Brain microvascular endothelial cell (primary cell): ENCODE results near the gene IL17RE.

Experiments
- DNase-seq: peaks from one replicate; pipeline ENCODE4 v3.0.0-alpha.2; 2020
- H3K27ac ChIP-seq: fragments of 250-450 bp; sonication (Bioruptor Pico); 2 replicates; pipeline ENCODE4 v1.5.1; 2020; ENCODE audit warnings: mild to moderate bottlenecking, moderate library complexity
- H3K27me3 ChIP-seq: fragments of 250-450 bp; sonication (Bioruptor Pico); replicated peaks from 2 replicates; pipeline ENCODE4 v1.5.1; 2020; ENCODE audit warnings: mild to moderate bottlenecking
- H3K36me3 ChIP-seq: fragments of 250-450 bp; sonication (Bioruptor Pico); replicated peaks from 2 replicates; pipeline ENCODE4 v1.5.1; 2020; ENCODE audit warnings: mild to moderate bottlenecking
- H3K4me3 ChIP-seq: 2 replicates; pipeline ENCODE4 v1.5.1; 2011; ENCODE audit warnings: low read depth, mild to moderate bottlenecking, control low read depth, low read length, moderate library complexity
- in situ Hi-C: cut with HindIII; loops from 2 replicates; pipeline ENCODE4 v1.10.0; 2017; ENCODE audit warnings: low sequenced_read_pairs, low pct_ligation_motif_present
- TF ChIP-seq, protein P1 (sequence below): IDR thresholded peaks from 2 replicates; pipeline ENCODE4 v1.5.1; 2011; ENCODE audit warnings: low read depth, mild to moderate bottlenecking, moderate library complexity, low read length, control low read depth, inconsistent platforms; ENCODE audit errors: missing control alignments

Gene IL17RE

DNA sequence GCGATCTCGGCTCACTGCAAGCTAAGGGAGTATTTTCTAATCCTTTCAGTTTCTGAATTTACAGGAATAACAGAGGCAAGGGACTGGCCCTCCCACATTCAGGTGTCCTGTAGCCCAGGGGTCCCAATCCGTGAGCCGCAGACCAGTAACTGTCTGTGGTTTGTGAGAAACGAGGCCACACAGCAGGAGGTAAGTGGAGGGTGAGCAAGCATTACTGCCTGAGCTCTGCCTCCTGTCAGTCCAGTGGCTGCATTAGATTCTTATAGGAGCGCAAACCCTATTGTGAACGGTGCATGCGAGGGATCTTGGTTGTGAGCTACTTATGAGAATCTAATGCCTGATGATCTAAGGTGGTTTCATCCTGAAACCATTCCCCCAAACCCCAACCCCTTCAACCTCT, 9.2 kb downstream of the IL17RE start:
- H3K27ac ChIP-seq = no peak overlapping the region
- peak; percentile 18 for DNase-seq
- no peak overlapping the region for H3K4me3 ChIP-seq
- in situ Hi-C loops = no loop called here
- H3K36me3 ChIP-seq = no peaks in the 10 kb centered on the region
- TF ChIP-seq, protein P1, sequence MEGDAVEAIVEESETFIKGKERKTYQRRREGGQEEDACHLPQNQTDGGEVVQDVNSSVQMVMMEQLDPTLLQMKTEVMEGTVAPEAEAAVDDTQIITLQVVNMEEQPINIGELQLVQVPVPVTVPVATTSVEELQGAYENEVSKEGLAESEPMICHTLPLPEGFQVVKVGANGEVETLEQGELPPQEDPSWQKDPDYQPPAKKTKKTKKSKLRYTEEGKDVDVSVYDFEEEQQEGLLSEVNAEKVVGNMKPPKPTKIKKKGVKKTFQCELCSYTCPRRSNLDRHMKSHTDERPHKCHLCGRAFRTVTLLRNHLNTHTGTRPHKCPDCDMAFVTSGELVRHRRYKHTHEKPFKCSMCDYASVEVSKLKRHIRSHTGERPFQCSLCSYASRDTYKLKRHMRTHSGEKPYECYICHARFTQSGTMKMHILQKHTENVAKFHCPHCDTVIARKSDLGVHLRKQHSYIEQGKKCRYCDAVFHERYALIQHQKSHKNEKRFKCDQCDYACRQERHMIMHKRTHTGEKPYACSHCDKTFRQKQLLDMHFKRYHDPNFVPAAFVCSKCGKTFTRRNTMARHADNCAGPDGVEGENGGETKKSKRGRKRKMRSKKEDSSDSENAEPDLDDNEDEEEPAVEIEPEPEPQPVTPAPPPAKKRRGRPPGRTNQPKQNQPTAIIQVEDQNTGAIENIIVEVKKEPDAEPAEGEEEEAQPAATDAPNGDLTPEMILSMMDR = no peak
- no peaks in the 10 kb centered on the region for H3K27me3 ChIP-seq

DNA sequence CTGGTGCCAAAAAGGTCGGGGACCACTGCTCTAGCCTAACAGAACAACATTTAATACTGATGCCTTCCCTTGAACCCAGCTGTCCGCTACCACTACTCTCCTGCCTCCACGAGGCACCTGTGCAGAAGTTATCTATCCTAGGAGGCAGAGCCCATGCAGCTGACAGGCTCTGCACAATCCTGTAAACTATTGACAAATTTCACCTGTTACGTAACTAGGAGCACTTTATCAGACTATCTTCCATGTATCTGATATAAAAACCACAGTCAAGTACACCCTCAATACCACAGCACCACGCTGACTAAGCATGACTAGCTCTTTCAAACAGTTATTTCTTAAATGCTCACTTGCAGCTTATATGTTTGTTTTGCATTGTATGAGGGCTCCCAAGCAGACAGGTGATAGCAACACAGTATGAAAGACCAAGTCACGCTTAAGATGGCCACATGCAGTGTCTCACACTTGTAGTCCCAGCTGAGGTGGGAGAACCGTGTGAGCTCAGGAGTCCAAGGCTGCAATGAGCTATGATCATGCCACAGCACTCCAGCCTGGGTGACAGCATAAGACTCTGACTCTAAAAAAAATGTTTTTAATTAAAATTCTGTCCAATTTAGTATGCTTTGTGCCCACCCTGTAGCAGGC, 9.8 kb downstream of the IL17RE start:
- no peaks in the 10 kb centered on the region for H3K36me3 ChIP-seq
- H3K27me3 ChIP-seq = no peaks in the 10 kb centered on the region
- TF ChIP-seq, protein P1 = no peak
- H3K27ac ChIP-seq = no peak overlapping the region
- no peak overlapping the region for H3K4me3 ChIP-seq
- DNase-seq = peak; percentile 82
- in situ Hi-C loops = no loop called here

DNA sequence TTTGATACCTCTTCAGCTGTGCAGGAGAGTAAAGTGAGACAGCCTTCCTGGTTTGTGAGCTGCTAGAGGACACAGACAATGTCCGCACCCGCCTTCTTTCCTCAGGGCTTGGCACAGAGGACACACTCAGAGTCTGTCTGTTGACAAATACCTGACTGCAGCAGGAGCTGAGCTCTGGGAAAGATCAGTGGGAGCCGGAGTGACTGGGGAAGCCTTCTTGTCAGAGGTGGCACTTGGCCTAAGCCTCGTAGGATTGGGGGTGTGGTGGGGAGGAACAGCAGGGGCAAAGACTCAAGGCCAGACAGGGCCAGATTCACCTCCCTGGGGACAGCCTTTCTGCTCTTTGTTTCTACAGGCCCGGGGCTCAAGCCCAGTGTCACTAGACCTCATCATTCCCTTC, 11.0 kb downstream of the IL17RE start:
- no peaks in the 10 kb centered on the region for H3K36me3 ChIP-seq
- TF ChIP-seq, protein P1 = no peak
- H3K27ac ChIP-seq = no peak overlapping the region
- H3K4me3 ChIP-seq = no peak overlapping the region
- in situ Hi-C loops = no loop called here
- H3K27me3 ChIP-seq = no peaks in the 10 kb centered on the region
- DNase-seq = no peak

DNA sequence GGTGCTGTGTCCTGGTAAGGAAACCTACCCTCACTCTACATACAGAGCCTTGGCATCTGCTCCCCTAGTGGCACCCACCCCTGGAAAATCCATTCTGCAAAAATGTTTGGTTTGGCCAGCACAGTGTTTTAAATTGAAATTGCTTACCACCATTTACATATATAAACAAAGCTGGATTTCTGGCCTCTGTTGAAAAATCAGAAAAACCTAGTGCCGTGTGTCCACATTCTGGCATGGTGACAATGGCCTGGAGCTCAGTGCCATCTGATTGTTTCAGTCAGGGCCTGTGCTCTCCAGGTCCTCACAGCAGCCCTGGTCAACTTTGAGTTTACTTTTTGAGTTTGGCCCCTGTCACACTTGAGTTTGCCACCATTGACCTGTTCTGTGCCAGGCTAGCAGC, 11.4 kb downstream of the IL17RE start:
- DNase-seq = no peak
- in situ Hi-C loops = no loop called here
- H3K27me3 ChIP-seq = no peaks in the 10 kb centered on the region
- H3K27ac ChIP-seq = no peak overlapping the region
- TF ChIP-seq, protein P1 = no peak
- H3K4me3 ChIP-seq = no peak overlapping the region
- no peaks in the 10 kb centered on the region for H3K36me3 ChIP-seq

DNA sequence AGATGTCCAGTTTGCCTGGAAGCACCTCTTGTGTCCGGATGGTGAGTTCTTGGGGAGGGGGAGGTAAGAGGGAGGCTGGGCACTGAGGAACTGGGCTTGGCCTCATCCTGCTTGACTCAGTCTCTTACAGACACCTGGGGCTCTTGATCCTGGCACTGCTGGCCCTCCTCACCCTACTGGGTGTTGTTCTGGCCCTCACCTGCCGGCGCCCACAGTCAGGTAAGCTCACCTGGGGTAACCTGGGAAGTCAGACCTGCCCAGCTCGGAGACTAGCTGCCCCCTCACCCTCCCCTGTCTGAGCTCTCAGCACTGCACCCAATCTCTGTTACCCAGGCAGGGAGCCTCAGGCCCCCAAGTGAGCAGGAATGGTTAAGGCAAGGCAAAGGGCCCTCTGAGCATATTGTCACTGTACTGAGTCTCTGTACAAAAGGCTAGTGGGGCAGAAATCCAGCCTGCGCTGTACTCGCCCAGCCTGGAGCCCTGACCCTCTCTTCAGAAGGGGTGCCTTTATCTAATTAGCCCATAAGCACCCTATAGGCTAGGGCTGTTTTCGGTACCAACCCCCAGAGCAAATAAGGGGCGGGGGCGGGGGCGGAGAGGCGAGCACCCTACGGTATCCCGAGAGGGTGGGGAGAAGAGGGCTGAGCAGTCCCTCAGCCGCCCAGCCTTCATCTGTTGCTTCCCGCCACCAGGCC, 12.1 kb downstream of the IL17RE start:
- Histone ChIP-seq H3K36me3 (no peaks in the 10 kb centered on the region), H3K27me3 (no peaks in the 10 kb centered on the region), H3K4me3 (peak overlapping the region; percentile 61), H3K27ac (no peak overlapping the region)
- in situ Hi-C loops = no loop called here
- DNase-seq = no peak
- TF ChIP-seq, protein P1 = no peak
